ENCODE measurements around the gene NRAS. TPM values are rescaled to one million over a fixed set of nuclear protein-coding genes. Genes with fewer than 3 reads are reported as not detected.

NRAS gene
- total and polyA plus RNA-seq, 2 experiments from 2014 or later, result 38.7 to 70.7 TPM

- Histone ChIP-seq H3K36me3 (ENCODE audit: low read depth) (no peaks in the 10 kb centered on the region), H3F3A (ENCODE audit: insufficient read depth) (peaks cover 14% of the 10 kb centered on the region; the same call in 1 of the 2 replicates), H3K9ac (peak overlapping the region; percentile 94), H3K79me2 (ENCODE audit: insufficient read depth) (peaks cover 39% of the 10 kb centered on the region), H3K4me2 (ENCODE audit: unreplicated experiment) (peak overlapping the region; percentile 85), H2AFZ (peak overlapping the region; percentile 87), H3K9me3 (ENCODE audit: low read depth) (no peaks in the 10 kb centered on the region), H4K20me1 (ENCODE audit: insufficient read depth) (no peaks in the 10 kb centered on the region), H3K27me3 (replicated peaks; ENCODE audit: insufficient read depth) (no peaks in the 10 kb centered on the region), H3K27ac (peak overlapping the region; percentile 98), H3K4me1 (ENCODE audit: insufficient read depth) (peaks cover 15% of the 10 kb centered on the region; the same call in 1 of the 2 replicates), H3K9me2 (ENCODE audit: insufficient read depth) (no peaks in the 10 kb centered on the region), H3K4me3 (peak overlapping the region; percentile 88)
- in situ Hi-C loops (cut with MboI), result no loop called here
- peak; percentile 87 for DNase-seq
- WGBS, 2 experiments (ENCODE audit: low coverage in 1 of 2, low lambda C conversion rate in 2 of 2, missing lambda C conversion rate in 2 of 2), result 36 to 40% methylated on average over 13 of the region's 13 CpGs
- TF ChIP-seq EZH2 (IDR thresholded peaks at IDR 0.05; ENCODE audit: insufficient read depth, poor library complexity, severe bottlenecking), result no peak
- TF ChIP-seq EZH2phosphoT487 (IDR thresholded peaks at IDR 0.05; ENCODE audit: insufficient read depth, low read depth), result no peak
Observed at GRCh38 chr1:114668784-114669561, 47.6 kb downstream of the NRAS start.

DNA sequence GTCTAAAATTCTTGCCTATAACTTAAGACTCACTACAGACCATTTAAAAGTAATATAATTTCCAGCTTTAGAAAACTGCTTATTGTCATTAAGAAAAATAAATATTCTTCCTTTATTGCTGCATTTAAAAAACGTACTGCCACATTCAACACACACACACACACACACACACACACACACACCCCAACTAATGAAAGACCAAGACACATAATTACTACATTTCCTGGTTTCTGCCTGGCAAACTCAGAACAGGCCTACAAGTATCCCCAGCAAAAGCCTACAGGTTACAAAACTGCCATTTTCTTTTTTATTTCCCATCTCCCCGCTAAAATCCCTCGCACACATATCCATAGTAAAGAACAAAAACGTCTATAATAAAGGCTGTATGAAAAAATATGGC lies 48.2 kb downstream of the NRAS start:
- Histone ChIP-seq H3K27me3 (replicated peaks; ENCODE audit: insufficient read depth) (no peaks in the 10 kb centered on the region), H3K9me2 (ENCODE audit: insufficient read depth) (no peaks in the 10 kb centered on the region), H3K4me1 (ENCODE audit: insufficient read depth) (peaks cover 15% of the 10 kb centered on the region; the same call in 1 of the 2 replicates), H4K20me1 (ENCODE audit: insufficient read depth) (no peaks in the 10 kb centered on the region), H3K9ac (no peak overlapping the region), H3K27ac (no peak overlapping the region), H2AFZ (no peak overlapping the region), H3K4me2 (ENCODE audit: unreplicated experiment) (peak overlapping the region; percentile 31), H3K4me3 (peak overlapping the region; percentile 88; the same call in 1 of the 2 replicates), H3K79me2 (ENCODE audit: insufficient read depth) (peaks cover 45% of the 10 kb centered on the region), H3K36me3 (ENCODE audit: low read depth) (no peaks in the 10 kb centered on the region), H3K9me3 (ENCODE audit: low read depth) (no peaks in the 10 kb centered on the region), H3F3A (ENCODE audit: insufficient read depth) (peaks cover 14% of the 10 kb centered on the region; the same call in 1 of the 2 replicates)
- in situ Hi-C loops (cut with MboI), result no loop called here
- WGBS, 2 experiments (ENCODE audit: low coverage in 1 of 2, low lambda C conversion rate in 2 of 2, missing lambda C conversion rate in 2 of 2), result 87 to 92% methylated on average over 4 of the region's 4 CpGs
- TF ChIP-seq EZH2 (IDR thresholded peaks at IDR 0.05; ENCODE audit: insufficient read depth, poor library complexity, severe bottlenecking), result no peak
- no peak for TF ChIP-seq EZH2phosphoT487 (IDR thresholded peaks at IDR 0.05; ENCODE audit: insufficient read depth, low read depth)
- DNase-seq, result no peak

GRCh38 chr1:114666954-114667353 lies 49.6 kb downstream of the NRAS start:
- Histone ChIP-seq H3K4me1 (ENCODE audit: insufficient read depth) (peaks cover 15% of the 10 kb centered on the region; the same call in 1 of the 2 replicates), H2AFZ (no peak overlapping the region), H3K27ac (no peak overlapping the region), H3K79me2 (ENCODE audit: insufficient read depth) (peaks cover 59% of the 10 kb centered on the region), H3K9me3 (ENCODE audit: low read depth) (no peaks in the 10 kb centered on the region), H3K9me2 (ENCODE audit: insufficient read depth) (no peaks in the 10 kb centered on the region), H4K20me1 (ENCODE audit: insufficient read depth) (no peaks in the 10 kb centered on the region), H3F3A (ENCODE audit: insufficient read depth) (peaks cover 14% of the 10 kb centered on the region; the same call in 1 of the 2 replicates), H3K36me3 (ENCODE audit: low read depth) (no peaks in the 10 kb centered on the region), H3K4me2 (ENCODE audit: unreplicated experiment) (no peak overlapping the region), H3K9ac (no peak overlapping the region), H3K4me3 (no peak overlapping the region), H3K27me3 (replicated peaks; ENCODE audit: insufficient read depth) (no peaks in the 10 kb centered on the region)
- 94% methylated on average over 3 of the region's 3 CpGs for WGBS, 2 experiments (ENCODE audit: low coverage in 1 of 2, low lambda C conversion rate in 2 of 2, missing lambda C conversion rate in 2 of 2)
- in situ Hi-C loops (cut with MboI), result no loop called here
- DNase-seq, result no peak
- TF ChIP-seq EZH2 (IDR thresholded peaks at IDR 0.05; ENCODE audit: insufficient read depth, poor library complexity, severe bottlenecking) (no peak), EZH2phosphoT487 (IDR thresholded peaks at IDR 0.05; ENCODE audit: insufficient read depth, low read depth) (no peak)

DNA sequence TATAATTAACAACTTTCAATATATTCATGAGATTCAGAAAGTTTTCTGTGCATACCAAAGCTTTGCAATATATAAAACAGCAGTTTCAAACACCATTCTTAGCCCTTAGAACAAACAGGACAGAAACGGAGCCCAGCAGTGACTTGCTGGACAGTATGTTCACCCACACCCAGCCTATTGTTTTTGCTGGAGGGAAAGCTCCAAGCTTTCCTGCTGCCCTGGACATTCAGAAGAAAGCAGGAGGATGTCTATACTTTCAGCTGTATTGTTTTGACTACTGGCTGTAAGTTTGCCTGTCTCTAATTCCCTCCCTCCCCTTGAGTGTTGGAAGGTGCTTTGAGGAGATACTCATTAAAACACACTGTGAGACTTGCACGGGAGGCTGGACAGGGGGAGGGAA lies 56.3 kb downstream of the NRAS start:
- WGBS, 2 experiments (ENCODE audit: low coverage in 1 of 2, low lambda C conversion rate in 2 of 2, missing lambda C conversion rate in 2 of 2), result 30 to 31% methylated on average over 2 of the region's 2 CpGs
- no peak for DNase-seq
- no peaks in the 10 kb centered on the region for H3F3A ChIP-seq (ENCODE audit: insufficient read depth)
- H2AFZ ChIP-seq, result no peak overlapping the region
- no peaks in the 10 kb centered on the region for H3K9me2 ChIP-seq (ENCODE audit: insufficient read depth)
- no peak overlapping the region for H3K27ac ChIP-seq
- H3K4me3 ChIP-seq, result no peak overlapping the region
- H3K36me3 ChIP-seq (ENCODE audit: low read depth), result no peaks in the 10 kb centered on the region
- TF ChIP-seq EZH2phosphoT487 (IDR thresholded peaks at IDR 0.05; ENCODE audit: insufficient read depth, low read depth) (no peak), EZH2 (IDR thresholded peaks at IDR 0.05; ENCODE audit: insufficient read depth, poor library complexity, severe bottlenecking) (no peak)
- no peak overlapping the region for H3K9ac ChIP-seq
- H3K4me1 ChIP-seq (ENCODE audit: insufficient read depth), result no peaks in the 10 kb centered on the region
- H3K4me2 ChIP-seq (ENCODE audit: unreplicated experiment), result no peak overlapping the region
- no peaks in the 10 kb centered on the region for H3K27me3 ChIP-seq (replicated peaks; ENCODE audit: insufficient read depth)
- H3K79me2 ChIP-seq (ENCODE audit: insufficient read depth), result peaks cover 51% of the 10 kb centered on the region
- H4K20me1 ChIP-seq (ENCODE audit: insufficient read depth), result no peaks in the 10 kb centered on the region
- in situ Hi-C loops (cut with MboI), result no loop called here
- no peaks in the 10 kb centered on the region for H3K9me3 ChIP-seq (ENCODE audit: low read depth)

Small RNAs within 50 kb of the gene (small RNA-seq; reads per million reads assigned to genes)
- gene RN7SL432P (ENCODE audit: low read depth, low replicate concordance) (not detected), gene RNY1P13 (ENCODE audit: low read depth, low replicate concordance) (not detected)

Other genes starting within 250 kb of the NRAS start
- gene TRIM33, start 205.6 kb downstream of the NRAS start, total RNA-seq (2014; rRNA removed; shearing (Covaris generic)), result 17.6 and 19.7 TPM in 2 replicates
- 7.9 and 10.6 TPM in 2 replicates for gene TRIM33, start 205.6 kb downstream of the NRAS start, polyA plus RNA-seq (2016; fragmentation: Nextera tagmentation; extraction: Ambion mirVana)
- 26.1 and 44.4 TPM in 2 replicates for gene BCAS2, start 135.2 kb downstream of the NRAS start, total RNA-seq (2014; rRNA removed; shearing (Covaris generic))
- 64.4 and 67.1 TPM in 2 replicates for gene BCAS2, start 135.2 kb downstream of the NRAS start, polyA plus RNA-seq (2016; fragmentation: Nextera tagmentation; extraction: Ambion mirVana)
- 5.9 and 6.8 TPM in 2 replicates for gene DENND2C, start 46.7 kb downstream of the NRAS start, total RNA-seq (2014; rRNA removed; shearing (Covaris generic))
- gene DENND2C, start 46.7 kb downstream of the NRAS start, polyA plus RNA-seq (2016; fragmentation: Nextera tagmentation; extraction: Ambion mirVana), result 2.8 and 3.3 TPM in 2 replicates
- gene AMPD1, start 21.2 kb downstream of the NRAS start, total RNA-seq (2014; rRNA removed; shearing (Covaris generic)), result not detected in 2 replicates
- gene AMPD1, start 21.2 kb downstream of the NRAS start, polyA plus RNA-seq (2016; fragmentation: Nextera tagmentation; extraction: Ambion mirVana), result not detected in 2 replicates
- gene CSDE1, start 41.2 kb upstream of the NRAS start, total RNA-seq (2014; rRNA removed; shearing (Covaris generic)), result 621 and 808 TPM in 2 replicates
- gene CSDE1, start 41.2 kb upstream of the NRAS start, polyA plus RNA-seq (2016; fragmentation: Nextera tagmentation; extraction: Ambion mirVana), result 274 and 297 TPM in 2 replicates
- gene SIKE1, start 63.9 kb upstream of the NRAS start, total RNA-seq (2014; rRNA removed; shearing (Covaris generic)), result 70.3 and 106 TPM in 2 replicates
- 50.9 and 53.0 TPM in 2 replicates for gene SIKE1, start 63.9 kb upstream of the NRAS start, polyA plus RNA-seq (2016; fragmentation: Nextera tagmentation; extraction: Ambion mirVana)
- not detected in 2 replicates for gene SYCP1, start 138.1 kb upstream of the NRAS start, total RNA-seq (2014; rRNA removed; shearing (Covaris generic))
- not detected in 2 replicates for gene SYCP1, start 138.1 kb upstream of the NRAS start, polyA plus RNA-seq (2016; fragmentation: Nextera tagmentation; extraction: Ambion mirVana)

Measured in GM23248 (cell line).